ENCODE data around the gene C2orf15.

C2orf15 gene

DNA sequence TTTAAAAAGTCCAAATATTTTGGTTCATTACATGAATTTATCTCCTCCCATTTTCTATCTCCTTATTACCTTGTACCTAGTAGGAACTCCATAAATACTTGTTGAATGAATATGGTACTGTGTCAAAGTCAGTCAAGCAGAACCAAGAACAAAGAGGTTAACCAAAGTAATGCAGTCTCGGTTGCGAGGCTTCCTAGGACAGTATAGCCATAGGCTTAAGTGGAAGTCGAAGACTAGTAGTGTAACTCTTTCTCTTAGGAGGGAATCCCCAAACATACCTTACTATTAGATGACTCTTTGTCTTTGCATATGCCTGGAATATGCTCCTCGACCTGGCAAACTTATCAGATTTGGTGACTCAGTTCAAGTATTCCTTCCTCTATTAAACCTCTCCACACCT, 18.1 kb downstream of the C2orf15 start:
- ChIA-PET CTCF (interaction anchor here (2.8 kb wide), 1 partner anchor 8 kb away, joined by 11 read pairs; no protein-coding TSS in a partner anchor), POLR2A (no interaction called here)

DNA sequence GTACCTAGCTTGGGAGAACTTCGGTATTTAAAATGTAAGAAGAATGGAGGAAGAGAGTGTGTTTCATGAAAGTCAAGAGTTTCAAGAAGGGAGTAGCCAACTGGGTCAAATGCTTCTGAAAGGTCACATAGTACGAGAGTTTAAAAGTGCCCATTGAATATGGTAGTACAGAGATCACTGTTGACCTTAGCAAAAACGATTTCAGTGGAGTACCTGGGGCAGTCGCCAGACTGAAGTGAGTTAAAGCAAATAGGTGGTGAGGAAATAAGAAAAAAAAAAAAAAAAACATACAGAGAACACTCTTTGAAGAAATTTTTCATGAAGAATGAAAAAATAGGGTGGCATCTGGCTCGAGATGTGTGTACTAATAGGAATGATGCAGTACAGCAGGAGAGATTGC, 24.7 kb downstream of the C2orf15 start:
- ChIA-PET POLR2A (interaction anchor here (0.6 kb wide), 1 partner anchor 521 kb away, joined by 3 read pairs; no protein-coding TSS in a partner anchor), CTCF (interaction anchor here (2.1 to 2.7 kb wide), 3 partner anchors 8 to 14 kb away, joined by 7 to 15 read pairs (median 11); no protein-coding TSS in a partner anchor)
- H3K27me3 ChIP-seq (replicated peaks in 2 of 5; ENCODE audit: control insufficient read depth in 4 of 5, insufficient read depth in 5 of 5, low read length in 4 of 5): no peaks in the 10 kb centered on the region
- H3K36me3 ChIP-seq (ENCODE audit: control insufficient read depth in 4 of 4, insufficient read depth in 4 of 4, low read length in 3 of 4): peaks cover 19 to 54% (median 38%) of the 10 kb centered on the region in 4 experiments
- H3K27ac ChIP-seq (ENCODE audit: insufficient read depth in 1 of 2, low read depth in 1 of 2, low read length in 2 of 2, poor library complexity in 1 of 2, severe bottlenecking in 2 of 2): no peak overlapping the region
- DNase-seq: no peak
- no peaks in the 10 kb centered on the region for H3K9me3 ChIP-seq (ENCODE audit: control extremely low read depth in 1 of 5, control insufficient read depth in 4 of 5, insufficient read depth in 2 of 5, low read depth in 1 of 5, low read length in 4 of 5)
- H3K4me1 ChIP-seq (ENCODE audit: control extremely low read depth in 1 of 4, control insufficient read depth in 4 of 4, insufficient read depth in 4 of 4, low read length in 3 of 4): peaks cover 0 to 4% (median 0%) of the 10 kb centered on the region in 4 experiments
- WGBS (ENCODE audit: insufficient coverage): 100% methylated on average over 2 of the region's 5 CpGs
- H3K4me3 ChIP-seq (ENCODE audit: control insufficient read depth in 1 of 7, extremely low read depth in 1 of 7, insufficient read depth in 4 of 7, low read depth in 2 of 7, low read length in 6 of 7): no peak overlapping the region

More for the DNA sequence above, 18.1 kb downstream of the C2orf15 start:
- peaks cover 1 to 19% (median 13%) of the 10 kb centered on the region in 4 experiments for H3K4me1 ChIP-seq (ENCODE audit: control extremely low read depth in 1 of 4, control insufficient read depth in 4 of 4, insufficient read depth in 4 of 4, low read length in 3 of 4)
- no peak for DNase-seq
- H3K27me3 ChIP-seq (replicated peaks in 2 of 5; ENCODE audit: control insufficient read depth in 4 of 5, insufficient read depth in 5 of 5, low read length in 4 of 5): no peaks in the 10 kb centered on the region
- no peak overlapping the region for H3K4me3 ChIP-seq (ENCODE audit: control insufficient read depth in 1 of 7, extremely low read depth in 1 of 7, insufficient read depth in 4 of 7, low read depth in 2 of 7, low read length in 6 of 7)
- no peak overlapping the region for H3K27ac ChIP-seq (ENCODE audit: insufficient read depth in 1 of 2, low read depth in 1 of 2, low read length in 2 of 2, poor library complexity in 1 of 2, severe bottlenecking in 2 of 2)
- WGBS (ENCODE audit: insufficient coverage): 98% methylated on average over 4 of the region's 4 CpGs
- no peaks in the 10 kb centered on the region for H3K9me3 ChIP-seq (ENCODE audit: control extremely low read depth in 1 of 5, control insufficient read depth in 4 of 5, insufficient read depth in 2 of 5, low read depth in 1 of 5, low read length in 4 of 5)
- peaks cover 3 to 22% (median 12%) of the 10 kb centered on the region in 4 experiments for H3K36me3 ChIP-seq (ENCODE audit: control insufficient read depth in 4 of 4, insufficient read depth in 4 of 4, low read length in 3 of 4)

DNA sequence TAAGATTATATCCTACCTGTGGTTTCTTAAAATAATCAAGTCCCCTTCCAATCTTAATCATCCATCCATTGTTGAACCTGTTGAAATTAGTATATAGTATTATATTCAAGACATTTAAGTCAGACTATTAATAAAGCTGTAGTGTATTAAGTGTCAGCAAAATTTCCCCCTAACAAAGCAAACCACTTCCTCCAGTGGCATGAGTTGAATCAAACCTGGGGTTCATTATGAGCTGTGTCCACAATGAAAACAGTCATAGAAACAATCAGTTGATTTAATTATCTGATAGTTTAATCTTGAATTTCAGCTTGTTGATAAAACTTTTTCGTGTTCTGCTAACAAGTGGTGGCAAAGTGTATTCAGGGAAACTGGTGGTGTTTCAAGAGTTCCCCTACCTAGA, 28.0 kb downstream of the C2orf15 start:
- Histone ChIP-seq H3K4me3 (ENCODE audit: control insufficient read depth in 1 of 7, extremely low read depth in 1 of 7, insufficient read depth in 4 of 7, low read depth in 2 of 7, low read length in 6 of 7) (no peak overlapping the region), H3K27me3 (replicated peaks in 2 of 5; ENCODE audit: control insufficient read depth in 4 of 5, insufficient read depth in 5 of 5, low read length in 4 of 5) (no peaks in the 10 kb centered on the region), H3K27ac (ENCODE audit: insufficient read depth in 1 of 2, low read depth in 1 of 2, low read length in 2 of 2, poor library complexity in 1 of 2, severe bottlenecking in 2 of 2) (no peak overlapping the region), H3K4me1 (ENCODE audit: control extremely low read depth in 1 of 4, control insufficient read depth in 4 of 4, insufficient read depth in 4 of 4, low read length in 3 of 4) (peaks cover 0 to 4% (median 0%) of the 10 kb centered on the region in 4 experiments), H3K9me3 (ENCODE audit: control extremely low read depth in 1 of 5, control insufficient read depth in 4 of 5, insufficient read depth in 2 of 5, low read depth in 1 of 5, low read length in 4 of 5) (no peaks in the 10 kb centered on the region), H3K36me3 (ENCODE audit: control insufficient read depth in 4 of 4, insufficient read depth in 4 of 4, low read length in 3 of 4) (peaks cover 22 to 56% (median 42%) of the 10 kb centered on the region in 4 experiments)
- CTCF ChIA-PET: interaction anchor here (0.8 to 2.0 kb wide), 2 partner anchors 11 kb away, joined by 3 to 6 read pairs; no protein-coding TSS in a partner anchor
- 33% methylated on average over 1 of the region's 1 CpG for WGBS (ENCODE audit: insufficient coverage)
- DNase-seq: peak in 2 of 3 donors; percentile 6 to 15
- POLR2A ChIA-PET: no interaction called here

DNA sequence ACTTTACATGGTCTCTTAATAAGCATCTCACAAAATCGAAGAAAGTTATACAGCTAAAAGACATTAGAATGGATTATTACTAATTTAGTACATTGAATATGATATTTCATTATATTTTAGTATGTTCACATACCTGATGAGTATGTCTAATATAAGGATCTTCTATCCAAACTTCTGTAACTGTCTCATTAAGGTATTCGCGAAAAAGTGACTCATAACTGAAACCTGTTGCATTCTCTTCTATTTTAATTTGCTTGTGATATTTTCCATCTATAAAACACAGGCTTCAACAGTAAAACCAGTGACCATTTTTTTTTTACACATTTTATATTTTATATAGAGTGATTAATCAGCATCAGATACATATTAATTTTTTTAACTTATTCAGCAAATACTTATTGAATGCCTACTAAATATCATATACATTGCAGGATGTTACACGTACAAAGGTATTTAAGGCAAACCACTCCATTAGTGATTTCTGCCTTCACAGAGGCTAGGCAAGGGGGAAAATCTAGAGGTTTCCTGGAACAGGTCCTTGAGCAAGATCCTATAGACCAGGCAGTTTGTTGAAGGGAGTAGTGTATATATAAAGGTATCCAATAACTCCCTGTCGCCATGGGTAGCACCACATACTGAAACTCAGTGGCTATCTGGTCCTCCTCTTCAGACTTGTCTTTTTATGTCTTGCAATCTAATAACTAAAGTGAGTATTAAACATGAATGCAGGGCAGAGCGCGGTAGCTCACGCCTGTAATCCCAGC, 30.1 kb downstream of the C2orf15 start:
- H3K9me3 ChIP-seq (ENCODE audit: control extremely low read depth in 1 of 5, control insufficient read depth in 4 of 5, insufficient read depth in 2 of 5, low read depth in 1 of 5, low read length in 4 of 5): no peaks in the 10 kb centered on the region
- no peak overlapping the region for H3K27ac ChIP-seq (ENCODE audit: insufficient read depth in 1 of 2, low read depth in 1 of 2, low read length in 2 of 2, poor library complexity in 1 of 2, severe bottlenecking in 2 of 2)
- peaks cover 13 to 47% (median 32%) of the 10 kb centered on the region in 4 experiments for H3K36me3 ChIP-seq (ENCODE audit: control insufficient read depth in 4 of 4, insufficient read depth in 4 of 4, low read length in 3 of 4)
- ChIA-PET CTCF (interaction anchor here (0.9 to 2.2 kb wide), 3 partner anchors 9 to 16 kb away, joined by 3 to 6 read pairs (median 5); no protein-coding TSS in a partner anchor), POLR2A (no interaction called here)
- H3K4me3 ChIP-seq (ENCODE audit: control insufficient read depth in 1 of 7, extremely low read depth in 1 of 7, insufficient read depth in 4 of 7, low read depth in 2 of 7, low read length in 6 of 7): no peak overlapping the region
- WGBS (ENCODE audit: insufficient coverage): no CpG with 5 or more reads among the region's 8 CpGs
- no peaks in the 10 kb centered on the region for H3K27me3 ChIP-seq (replicated peaks in 2 of 5; ENCODE audit: control insufficient read depth in 4 of 5, insufficient read depth in 5 of 5, low read length in 4 of 5)
- DNase-seq: no peak
- H3K4me1 ChIP-seq (ENCODE audit: control extremely low read depth in 1 of 4, control insufficient read depth in 4 of 4, insufficient read depth in 4 of 4, low read length in 3 of 4): peaks cover 0 to 4% (median 0%) of the 10 kb centered on the region in 4 experiments

DNA sequence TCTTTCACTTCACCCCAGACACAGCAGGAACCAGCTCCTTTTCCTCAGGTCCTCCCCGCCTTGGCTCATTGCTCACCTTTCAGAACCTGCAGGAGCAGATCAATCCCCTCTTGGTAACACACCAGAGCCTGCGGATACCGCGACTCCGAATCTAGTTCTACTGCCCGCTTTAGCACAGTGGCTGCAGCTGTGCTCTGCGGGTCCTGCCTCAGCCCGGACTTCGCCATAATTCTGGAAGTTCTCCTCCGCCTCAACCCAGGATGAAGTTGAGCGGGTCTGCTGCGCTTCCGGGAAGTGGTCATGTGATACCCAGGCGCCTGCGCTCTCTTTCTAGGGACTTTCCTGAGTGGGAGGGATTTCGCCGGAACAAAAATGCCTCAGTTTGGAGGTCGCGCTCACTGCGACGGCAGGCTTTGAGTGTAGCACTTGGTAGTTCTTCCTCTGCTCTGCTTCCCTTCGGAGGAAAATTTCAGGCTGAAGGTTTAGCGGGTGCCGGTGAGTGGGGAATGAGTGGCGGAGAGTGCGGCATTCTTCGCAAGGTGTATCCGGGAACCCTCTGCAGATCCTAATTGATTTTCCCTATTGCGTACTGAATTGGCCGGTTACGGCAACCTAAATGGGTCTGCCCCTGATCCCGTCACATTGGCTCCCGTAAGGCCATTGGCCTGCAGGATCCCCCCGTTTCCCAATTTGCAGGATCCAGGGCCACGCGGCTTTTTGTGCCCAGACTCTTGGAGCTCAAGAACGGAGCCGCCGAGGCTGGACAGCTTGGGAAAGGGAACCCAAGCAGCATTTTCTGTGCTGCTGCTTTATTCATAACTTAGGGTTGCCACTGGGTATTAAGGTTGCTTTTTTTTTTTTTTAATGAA, 39.5 kb downstream of the C2orf15 start, which contains the start of the genes MITD1 and MRPL30:
Gene MITD1 (minus strand): TSS at position 304 of the 869 bp plus-strand sequence. CDS start 77 bp downstream, at position 227.
Gene MRPL30 (plus strand): TSS at position 430 of the 869 bp plus-strand sequence. CDS start 5,020 bp downstream, outside the sequence.
- Histone ChIP-seq H3K9me3 (ENCODE audit: control extremely low read depth in 1 of 5, control insufficient read depth in 4 of 5, insufficient read depth in 2 of 5, low read depth in 1 of 5, low read length in 4 of 5) (no peaks in the 10 kb centered on the region), H3K27me3 (replicated peaks in 2 of 5; ENCODE audit: control insufficient read depth in 4 of 5, insufficient read depth in 5 of 5, low read length in 4 of 5) (no peaks in the 10 kb centered on the region), H3K27ac (ENCODE audit: insufficient read depth in 1 of 2, low read depth in 1 of 2, low read length in 2 of 2, poor library complexity in 1 of 2, severe bottlenecking in 2 of 2) (peak within 1 kb of the TSS; percentile 79 to 92), H3K4me1 (ENCODE audit: control extremely low read depth in 1 of 4, control insufficient read depth in 4 of 4, insufficient read depth in 4 of 4, low read length in 3 of 4) (peaks cover 10 to 23% (median 16%) of the 10 kb centered on the region in 4 experiments), H3K36me3 (ENCODE audit: control insufficient read depth in 4 of 4, insufficient read depth in 4 of 4, low read length in 3 of 4) (peaks cover 0 to 2% (median under 1%) of the 10 kb centered on the region in 4 experiments), H3K4me3 (ENCODE audit: control insufficient read depth in 1 of 7, extremely low read depth in 1 of 7, insufficient read depth in 4 of 7, low read depth in 2 of 7, low read length in 6 of 7) (peak within 1 kb of the TSS; percentile 86 to 100 (median 95))
- WGBS (ENCODE audit: insufficient coverage): under 1% methylated on average over 36 of the region's 39 CpGs
- ChIA-PET POLR2A (interaction anchor here (0.6 to 2.0 kb wide), 4 partner anchors 26 to 155 kb away, joined by 3 to 10 read pairs (median 4); partner anchors contain the start of genes C2orf15, LIPT1, TSGA10 and TXNDC9), CTCF (interaction anchor here (0.7 to 1.6 kb wide), 9 partner anchors 8 to 157 kb away, joined by 3 to 7 read pairs (median 4); partner anchors contain the start of gene EIF5B)
- peak; percentile 96 to 98 (median 97) for DNase-seq

DNA sequence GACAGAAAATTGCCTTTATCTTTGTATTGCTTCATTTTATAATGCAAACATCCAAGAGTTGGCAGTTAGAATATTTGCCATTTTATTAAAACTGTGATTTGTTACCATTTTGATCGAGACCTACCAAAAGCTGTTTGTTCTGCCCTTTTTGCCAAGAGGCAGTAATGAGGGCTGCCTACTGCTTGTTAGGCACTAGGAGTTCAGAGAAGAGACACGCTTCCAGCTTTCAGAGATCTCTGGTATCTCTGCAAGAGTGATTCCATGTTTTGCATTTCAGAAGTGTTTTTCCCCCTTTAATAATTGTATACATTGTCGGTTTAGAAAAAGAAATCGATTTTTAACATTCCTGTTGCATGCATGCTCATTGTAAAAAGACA, 40.1 kb downstream of the C2orf15 start:
- ChIA-PET CTCF (interaction anchor here (0.7 to 1.6 kb wide), 2 partner anchors 8 to 17 kb away, joined by 3 to 4 read pairs; no protein-coding TSS in a partner anchor), POLR2A (interaction anchor here (0.9 to 2.0 kb wide), 2 partner anchors 41 to 155 kb away, joined by 3 to 10 read pairs; partner anchors contain the start of genes C2orf15 and TXNDC9)
- H3K4me1 ChIP-seq (ENCODE audit: control extremely low read depth in 1 of 4, control insufficient read depth in 4 of 4, insufficient read depth in 4 of 4, low read length in 3 of 4): peaks cover 10 to 23% (median 16%) of the 10 kb centered on the region in 4 experiments
- peaks cover 0 to 3% (median under 1%) of the 10 kb centered on the region in 4 experiments for H3K36me3 ChIP-seq (ENCODE audit: control insufficient read depth in 4 of 4, insufficient read depth in 4 of 4, low read length in 3 of 4)
- H3K27ac ChIP-seq (ENCODE audit: insufficient read depth in 1 of 2, low read depth in 1 of 2, low read length in 2 of 2, poor library complexity in 1 of 2, severe bottlenecking in 2 of 2): peak overlapping the region; percentile 79 to 92
- peak in 2 of 3 donors; percentile 21 to 35 for DNase-seq
- H3K9me3 ChIP-seq (ENCODE audit: control extremely low read depth in 1 of 5, control insufficient read depth in 4 of 5, insufficient read depth in 2 of 5, low read depth in 1 of 5, low read length in 4 of 5): no peaks in the 10 kb centered on the region
- peak overlapping the region; percentile 86 to 100 (median 95) for H3K4me3 ChIP-seq (ENCODE audit: control insufficient read depth in 1 of 7, extremely low read depth in 1 of 7, insufficient read depth in 4 of 7, low read depth in 2 of 7, low read length in 6 of 7)
- no peaks in the 10 kb centered on the region for H3K27me3 ChIP-seq (replicated peaks in 2 of 5; ENCODE audit: control insufficient read depth in 4 of 5, insufficient read depth in 5 of 5, low read length in 4 of 5)
- WGBS (ENCODE audit: insufficient coverage): 5% methylated on average over 3 of the region's 4 CpGs
